HEK293T (cell line): Measurements from ENCODE around the gene RFX3.
A peak's percentile ranks its signal among the peaks of the same experiment; 100 is the strongest.

ENCODE experiments used
- CTCF ChIA-PET: fragments of 350-600 bp; formaldehyde crosslinking; extraction: SDS; loops from one replicate; lab custom pipeline; 2021; ENCODE audit warnings: antibody characterized with exemption, inconsistent platforms; lab: Yijun Ruan, JAX
- POLR2A ChIA-PET: fragments of 350-600 bp; formaldehyde crosslinking; extraction: SDS; loops from one replicate; lab custom pipeline; 2020; ENCODE audit warnings: antibody characterized with exemption, inconsistent platforms; lab: Yijun Ruan, JAX
- DNase-seq: peaks from one replicate; pipeline ENCODE4 v3.0.0; 2012; ENCODE audit warnings: mixed read lengths; ENCODE audit errors: extremely low spot score
- ARNT ChIP-seq: fragments of 450-650 bp; IDR thresholded peaks from 2 replicates; pipeline ENCODE4 v1.6.1; 2017; ENCODE audit warnings: mild to moderate bottlenecking
- BHLHE40 ChIP-seq: fragments of 450-650 bp; IDR thresholded peaks from 2 replicates; pipeline ENCODE4 v1.6.1; 2016; ENCODE audit warnings: mild to moderate bottlenecking, moderate library complexity, borderline replicate concordance
- CTBP1 ChIP-seq: fragments of 450-650 bp; IDR thresholded peaks from 2 replicates; pipeline ENCODE4 v1.6.1; 2016; ENCODE audit warnings: borderline replicate concordance
- ELF4 ChIP-seq: fragments of 450-650 bp; IDR thresholded peaks from 2 replicates; pipeline ENCODE4 v1.6.1; 2017; ENCODE audit warnings: antibody characterized with exemption
- FOXA1 ChIP-seq: fragments of 450-650 bp; IDR thresholded peaks from 2 replicates; pipeline ENCODE4 v1.6.1; 2016; ENCODE audit warnings: mild to moderate bottlenecking
- FOXK2 ChIP-seq: fragments of 450-650 bp; IDR thresholded peaks from 2 replicates; pipeline ENCODE4 v1.6.1; 2016; ENCODE audit warnings: mild to moderate bottlenecking
- FOXM1 ChIP-seq: fragments of 450-650 bp; IDR thresholded peaks from 2 replicates; pipeline ENCODE4 v1.6.1; 2017; ENCODE audit warnings: mild to moderate bottlenecking, borderline replicate concordance
- HDGF ChIP-seq: fragments of 450-650 bp; IDR thresholded peaks from 2 replicates; pipeline ENCODE4 v1.6.1; 2017; ENCODE audit warnings: antibody characterized with exemption, borderline replicate concordance
- L3MBTL2 ChIP-seq: fragments of 450-650 bp; conservative IDR thresholded peaks from 2 replicates; pipeline ENCODE4 v1.6.1; 2016; ENCODE audit warnings: mild to moderate bottlenecking
- LEF1 ChIP-seq: fragments of 450-650 bp; IDR thresholded peaks from 2 replicates; pipeline ENCODE4 v1.6.1; 2017; ENCODE audit warnings: mild to moderate bottlenecking, borderline replicate concordance
- NFRKB ChIP-seq: fragments of 450-650 bp; IDR thresholded peaks from 2 replicates; pipeline ENCODE4 v1.6.1; 2016; ENCODE audit warnings: mild to moderate bottlenecking, moderate library complexity
- SP1 ChIP-seq: fragments of 450-650 bp; IDR thresholded peaks from 2 replicates; pipeline ENCODE4 v1.6.1; 2017
- SUZ12 ChIP-seq: fragments of 450-650 bp; IDR thresholded peaks from 2 replicates; pipeline ENCODE4 v1.6.1; 2016; ENCODE audit warnings: mild to moderate bottlenecking
- TARDBP ChIP-seq: fragments of 450-650 bp; IDR thresholded peaks from 2 replicates; pipeline ENCODE4 v1.6.1; 2016
- ZNF384 ChIP-seq: fragments of 450-650 bp; IDR thresholded peaks from 2 replicates; pipeline ENCODE4 v1.6.1; 2016
- TF ChIP-seq, protein P1 (sequence below): fragments of 450-650 bp; IDR thresholded peaks from 2 replicates; pipeline ENCODE4 v1.6.1; 2016

Gene RFX3

DNA sequence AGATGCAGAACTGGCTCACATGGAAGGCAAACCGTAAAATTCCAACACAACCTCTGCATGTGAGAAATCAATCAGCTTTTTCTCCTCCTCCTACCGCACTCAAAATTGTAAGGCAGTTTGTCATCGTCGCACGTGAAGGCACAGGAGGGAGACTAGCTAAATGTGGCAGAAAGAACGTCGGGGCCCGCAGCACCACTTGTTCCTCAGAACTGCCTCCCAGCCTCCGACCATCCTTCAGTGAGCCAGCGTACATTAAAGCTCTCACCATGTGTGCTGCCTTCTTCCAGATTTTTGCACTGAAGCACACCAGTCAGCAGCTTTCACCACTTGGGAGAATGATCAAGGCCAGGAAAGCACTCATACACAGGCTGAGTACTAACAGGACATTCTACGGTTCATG, 105.9 kb downstream of the RFX3 start:
- CTCF ChIA-PET: no interaction called here
- DNase-seq: no peak
- TF ChIP-seq SUZ12 (no peak), HDGF (no peak), TARDBP (no peak), CTBP1 (no peak), ZNF384 (no peak), L3MBTL2 (no peak), FOXA1 (no peak), LEF1 (no peak), FOXK2 (no peak), ELF4 (no peak)
- TF ChIP-seq, protein P1, sequence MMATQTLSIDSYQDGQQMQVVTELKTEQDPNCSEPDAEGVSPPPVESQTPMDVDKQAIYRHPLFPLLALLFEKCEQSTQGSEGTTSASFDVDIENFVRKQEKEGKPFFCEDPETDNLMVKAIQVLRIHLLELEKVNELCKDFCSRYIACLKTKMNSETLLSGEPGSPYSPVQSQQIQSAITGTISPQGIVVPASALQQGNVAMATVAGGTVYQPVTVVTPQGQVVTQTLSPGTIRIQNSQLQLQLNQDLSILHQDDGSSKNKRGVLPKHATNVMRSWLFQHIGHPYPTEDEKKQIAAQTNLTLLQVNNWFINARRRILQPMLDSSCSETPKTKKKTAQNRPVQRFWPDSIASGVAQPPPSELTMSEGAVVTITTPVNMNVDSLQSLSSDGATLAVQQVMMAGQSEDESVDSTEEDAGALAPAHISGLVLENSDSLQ: no peak
- POLR2A ChIA-PET: no interaction called here

DNA sequence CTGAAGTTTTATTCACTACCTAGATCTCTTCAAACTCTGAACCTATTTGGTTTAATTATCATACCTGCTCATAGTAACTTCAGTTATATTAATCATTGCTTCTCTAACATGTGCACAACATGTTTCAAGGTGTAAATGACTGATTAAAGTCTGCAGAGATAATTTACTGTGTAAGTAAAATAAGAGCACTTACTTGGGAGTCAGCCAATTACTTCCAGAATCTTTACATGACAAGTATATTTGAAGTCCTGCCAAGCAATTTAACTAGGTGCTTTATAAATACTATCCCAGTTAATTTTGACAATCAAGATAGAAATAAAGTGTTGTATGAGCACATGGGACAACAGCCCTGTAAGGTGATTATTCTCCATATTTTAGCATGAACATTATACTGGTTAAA, 109.9 kb downstream of the RFX3 start:
- POLR2A ChIA-PET: no interaction called here
- no peak for DNase-seq
- no peak for TF ChIP-seq CTBP1
- TF ChIP-seq L3MBTL2: no peak
- no peak for TF ChIP-seq FOXK2
- TF ChIP-seq, protein P1: no peak
- no peak for TF ChIP-seq TARDBP
- TF ChIP-seq FOXM1: no peak
- no peak for TF ChIP-seq BHLHE40
- TF ChIP-seq SP1: no peak
- TF ChIP-seq HDGF: no peak
- no peak for TF ChIP-seq LEF1
- no peak for TF ChIP-seq ARNT
- no peak for TF ChIP-seq ELF4
- TF ChIP-seq FOXA1: no peak
- no peak for TF ChIP-seq ZNF384
- no peak for TF ChIP-seq SUZ12
- no peak for TF ChIP-seq NFRKB

DNA sequence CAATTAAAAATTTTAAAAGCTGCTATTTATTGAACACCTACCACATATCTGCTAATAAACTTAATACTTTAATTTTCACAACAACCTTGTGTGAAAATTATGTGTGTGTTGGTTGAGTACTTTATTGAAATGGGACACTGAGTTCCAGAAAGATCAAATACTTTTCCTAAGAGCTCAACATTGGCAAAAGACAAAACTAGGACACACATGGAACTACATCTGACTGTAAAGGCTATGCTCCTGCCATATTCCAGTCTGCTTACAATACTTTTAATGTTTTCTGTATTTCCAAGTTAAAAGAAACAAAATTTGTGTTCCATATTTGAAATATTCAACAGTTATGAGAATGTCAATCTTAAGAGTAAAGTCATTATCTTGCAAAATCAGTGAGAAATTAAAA, 111.8 kb downstream of the RFX3 start:
- ChIA-PET CTCF (no interaction called here), POLR2A (no interaction called here)
- DNase-seq: no peak
- no peak for TF ChIP-seq CTBP1
- no peak for TF ChIP-seq TARDBP
- TF ChIP-seq ARNT: no peak

More for the DNA sequence above, 109.9 kb downstream of the RFX3 start:
- CTCF ChIA-PET: no interaction called here

DNA sequence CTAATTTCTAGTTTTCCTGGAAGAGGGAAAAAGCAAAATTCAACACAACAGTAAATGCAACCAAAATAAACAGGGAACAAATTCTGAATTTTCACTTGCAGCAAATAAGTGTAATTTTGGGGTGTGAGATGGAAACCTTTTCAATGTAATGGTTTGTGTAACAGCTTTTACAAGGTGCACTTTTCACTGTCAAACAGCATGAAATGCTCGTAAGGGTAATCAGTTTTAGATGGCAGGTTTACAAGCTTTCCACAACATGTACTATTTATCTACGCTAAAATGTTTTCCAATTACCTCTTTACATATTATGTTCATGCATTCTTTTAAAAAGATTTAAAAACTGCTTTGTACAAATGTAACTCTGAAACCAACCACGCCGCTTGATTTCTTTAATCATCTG, 115.3 kb downstream of the RFX3 start:
- ChIA-PET POLR2A (no interaction called here), CTCF (no interaction called here)
- no peak for TF ChIP-seq L3MBTL2
- TF ChIP-seq, protein P1: peak; percentile 85

DNA sequence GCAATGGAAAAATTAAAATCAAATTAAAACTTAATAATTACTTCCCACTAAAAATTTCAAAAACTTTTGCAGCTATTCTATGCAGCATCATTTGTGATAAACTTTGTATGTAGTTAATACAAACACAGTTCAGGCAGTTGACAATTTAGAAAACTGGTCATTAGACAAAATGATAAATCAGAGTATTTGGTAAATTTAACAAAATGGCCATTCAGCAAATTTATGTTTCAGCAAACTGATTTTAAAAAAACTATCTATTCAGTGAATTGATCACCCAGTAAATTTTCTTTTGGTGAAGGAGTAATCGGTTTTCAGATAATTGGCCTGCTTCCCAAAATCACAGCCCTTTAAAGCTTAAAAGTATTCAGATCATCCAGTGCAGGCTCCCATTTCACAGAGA, 116.3 kb downstream of the RFX3 start:
- POLR2A ChIA-PET: no interaction called here
- DNase-seq: no peak
- TF ChIP-seq ELF4: no peak
- TF ChIP-seq CTBP1: no peak
- TF ChIP-seq ZNF384: no peak
- TF ChIP-seq SUZ12: no peak
- TF ChIP-seq FOXA1: no peak
- no peak for TF ChIP-seq L3MBTL2
- TF ChIP-seq ARNT: no peak
- no peak for TF ChIP-seq LEF1
- no peak for TF ChIP-seq HDGF
- TF ChIP-seq FOXM1: no peak
- no peak for TF ChIP-seq TARDBP
- no peak for TF ChIP-seq BHLHE40
- no peak for TF ChIP-seq NFRKB
- TF ChIP-seq, protein P1: no peak
- no peak for TF ChIP-seq SP1
- CTCF ChIA-PET: no interaction called here

More for the DNA sequence above, 115.3 kb downstream of the RFX3 start:
- no peak for DNase-seq

DNA sequence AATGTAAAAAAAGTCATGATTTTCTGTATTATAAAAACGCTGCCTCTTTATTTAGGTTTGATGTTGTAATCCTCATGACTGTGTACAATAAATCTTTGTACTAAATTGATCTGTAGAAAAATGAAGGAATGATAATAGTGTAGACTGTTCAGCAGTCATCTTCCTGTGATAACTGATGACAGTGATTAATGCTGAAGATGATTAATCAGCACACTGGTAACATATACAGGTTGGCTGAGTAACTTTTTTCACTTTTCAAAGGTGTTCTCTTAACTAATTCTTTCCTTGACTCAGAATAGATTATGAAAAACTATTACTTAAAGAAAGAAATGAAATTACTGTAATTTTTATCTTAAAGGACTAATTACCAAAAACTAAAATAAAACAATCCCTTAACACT, 122.5 kb downstream of the RFX3 start:
- ChIA-PET CTCF (no interaction called here), POLR2A (no interaction called here)
- no peak for TF ChIP-seq TARDBP
- TF ChIP-seq, protein P1: peak; percentile 42; the same call in 1 of the 2 replicates
- no peak for TF ChIP-seq ELF4
- no peak for TF ChIP-seq FOXM1
- DNase-seq: no peak
